ENCODE data around the gene FAM234B.
A peak's percentile ranks its signal among the peaks of the same experiment; 100 is the strongest.
"Not testable (repeated sequence)": the region's sequence is repeated elsewhere in the genome, so short reads cannot be mapped to it uniquely, and the experiment has no call there.

Gene FAM234B

DNA sequence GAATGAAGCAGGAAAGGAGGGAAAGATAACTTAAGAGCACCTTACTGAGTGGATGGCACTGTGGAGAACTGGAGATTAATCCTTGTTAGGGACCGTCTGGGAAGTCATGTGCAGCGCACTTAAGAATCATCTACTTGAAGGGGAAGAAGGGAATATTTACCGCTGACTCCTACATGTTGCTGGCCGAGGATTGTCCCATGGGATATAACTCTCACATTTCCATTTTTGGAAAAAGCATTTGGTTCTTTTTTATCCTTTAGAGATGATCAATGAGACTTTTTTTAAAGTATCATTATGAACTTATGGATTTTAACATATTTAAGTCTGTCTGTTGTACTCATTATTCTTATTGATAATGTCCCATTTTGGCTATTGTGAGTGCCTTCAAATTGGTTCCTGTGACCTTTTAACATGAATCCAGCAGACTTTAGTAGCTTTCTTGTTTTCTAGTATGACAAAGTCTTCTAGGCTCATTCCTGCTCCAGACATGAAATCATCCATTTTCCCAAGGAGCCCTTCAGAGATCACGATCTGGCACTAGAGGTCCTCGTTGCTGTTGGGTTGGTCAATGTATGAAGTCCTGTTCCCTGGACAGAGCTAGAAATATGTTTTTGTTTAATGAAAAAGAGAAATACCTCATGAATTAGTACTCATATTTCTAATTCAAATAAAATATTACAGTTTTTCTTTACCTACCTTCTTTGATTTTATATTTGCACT lies 20.2 kb upstream of the FAM234B start:
- DNase-seq = peak in 1 of 2 donors; percentile 60

DNA sequence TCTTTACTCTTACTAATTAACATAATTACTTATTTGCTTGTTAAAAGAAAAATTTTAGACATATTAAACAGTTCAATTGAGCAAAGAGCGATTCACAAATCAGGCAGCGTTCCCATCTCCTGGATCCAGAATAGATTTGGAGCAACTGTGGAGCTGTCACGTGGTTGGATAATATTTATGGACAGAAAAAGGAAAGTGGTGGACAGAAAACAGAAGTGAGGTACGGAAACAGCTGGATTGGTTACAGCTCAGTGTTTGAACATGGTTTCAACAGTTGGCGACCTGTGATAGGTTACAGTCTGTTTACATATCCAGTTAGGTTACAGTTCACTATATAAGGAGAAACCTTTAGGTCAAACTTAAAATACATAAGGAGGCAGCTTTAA lies 19.7 kb upstream of the FAM234B start:
- DNase-seq = peak in 1 of 2 donors; percentile 35

DNA sequence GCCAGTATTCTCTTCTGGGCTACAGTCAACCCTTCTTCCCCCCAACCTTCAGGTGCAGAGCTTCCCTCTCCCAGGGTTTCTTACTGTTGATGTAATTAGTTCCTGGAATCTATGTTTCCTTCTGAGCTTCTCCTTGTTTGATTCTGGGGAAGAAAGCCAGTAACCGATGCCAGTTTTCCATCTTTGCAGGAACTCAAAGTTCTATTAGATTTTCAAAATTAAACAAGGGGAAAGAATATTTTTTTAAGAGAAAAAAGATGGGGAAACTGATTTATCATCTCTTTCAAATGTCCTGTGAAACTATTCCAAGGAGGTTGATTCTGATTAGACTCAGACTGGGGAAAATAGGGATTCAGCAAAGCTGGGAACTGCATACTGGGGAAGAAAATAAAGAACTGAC lies 17.9 kb upstream of the FAM234B start:
- no peak for DNase-seq

DNA sequence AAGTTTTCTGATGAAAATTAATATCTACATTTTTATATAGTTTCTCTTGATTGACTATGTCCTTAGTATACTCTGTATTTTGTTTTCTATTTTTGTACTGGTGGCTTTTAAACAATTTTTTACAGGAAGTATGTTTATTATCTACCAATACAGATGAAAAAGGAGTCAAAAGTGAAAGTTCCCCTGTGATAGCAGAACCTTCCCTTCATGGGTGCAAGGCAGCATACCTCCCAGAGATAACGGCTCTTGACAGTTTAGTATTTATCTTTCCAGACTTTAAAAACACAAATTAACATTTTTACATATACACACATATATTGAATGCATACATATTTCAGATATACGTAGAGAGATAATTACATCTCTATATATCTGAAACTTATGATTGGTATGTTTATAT lies 17.1 kb upstream of the FAM234B start:
- DNase-seq = no peak

DNA sequence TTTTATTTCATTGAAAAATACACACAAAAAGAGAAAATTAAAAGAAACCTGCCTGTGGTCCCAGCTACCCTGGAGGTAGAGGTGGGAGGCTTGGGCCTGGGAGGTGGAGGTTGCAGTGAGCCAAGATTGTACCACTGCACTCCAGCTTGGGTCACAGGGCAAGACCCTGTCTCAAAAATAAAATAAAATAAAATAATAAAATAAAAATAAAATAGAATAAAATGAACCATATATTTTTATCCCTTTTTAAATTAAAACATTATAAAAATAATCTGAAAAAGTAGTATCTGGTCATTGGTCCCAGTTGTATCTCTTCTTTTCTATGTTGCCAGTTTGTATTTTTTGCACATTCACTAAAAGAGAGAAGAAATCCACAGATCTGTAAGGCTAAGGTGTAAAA lies 16.7 kb upstream of the FAM234B start:
- DNase-seq = no peak

DNA sequence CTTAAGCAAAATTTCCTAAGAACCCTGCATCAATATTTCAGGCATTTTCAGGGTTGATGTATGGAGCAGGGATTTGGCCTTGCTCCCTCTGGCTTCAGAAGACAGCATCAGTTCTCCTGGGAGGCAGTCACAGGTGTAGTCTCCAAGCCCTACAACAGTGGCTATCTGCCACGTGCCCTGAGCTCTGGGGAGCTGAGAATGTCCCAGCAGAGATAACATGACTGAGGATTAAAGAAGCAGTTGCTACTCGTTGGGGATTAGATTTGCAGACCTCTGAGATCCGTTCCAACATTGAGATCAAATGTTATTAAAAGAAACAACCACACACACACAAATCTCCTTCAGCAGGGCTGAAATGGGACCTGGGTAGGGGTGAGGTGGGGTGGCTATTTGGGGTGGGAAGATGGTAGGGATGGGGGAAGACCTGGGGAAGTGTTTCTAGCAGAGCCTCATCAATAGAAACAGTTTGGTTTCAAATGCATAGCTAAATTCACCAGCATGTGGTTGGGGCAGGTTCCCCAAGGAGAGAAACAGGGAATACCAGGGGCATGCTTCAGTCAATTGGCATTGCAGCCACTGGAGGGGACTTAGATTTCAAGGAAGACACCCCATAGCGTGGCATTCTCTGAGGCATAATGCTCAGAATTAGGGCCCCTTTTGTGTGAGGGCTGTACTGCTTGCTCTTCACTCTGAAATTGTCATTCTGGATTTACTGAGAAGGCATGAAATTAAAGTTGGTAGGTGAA lies 15.2 kb upstream of the FAM234B start:
- no peak for DNase-seq

DNA sequence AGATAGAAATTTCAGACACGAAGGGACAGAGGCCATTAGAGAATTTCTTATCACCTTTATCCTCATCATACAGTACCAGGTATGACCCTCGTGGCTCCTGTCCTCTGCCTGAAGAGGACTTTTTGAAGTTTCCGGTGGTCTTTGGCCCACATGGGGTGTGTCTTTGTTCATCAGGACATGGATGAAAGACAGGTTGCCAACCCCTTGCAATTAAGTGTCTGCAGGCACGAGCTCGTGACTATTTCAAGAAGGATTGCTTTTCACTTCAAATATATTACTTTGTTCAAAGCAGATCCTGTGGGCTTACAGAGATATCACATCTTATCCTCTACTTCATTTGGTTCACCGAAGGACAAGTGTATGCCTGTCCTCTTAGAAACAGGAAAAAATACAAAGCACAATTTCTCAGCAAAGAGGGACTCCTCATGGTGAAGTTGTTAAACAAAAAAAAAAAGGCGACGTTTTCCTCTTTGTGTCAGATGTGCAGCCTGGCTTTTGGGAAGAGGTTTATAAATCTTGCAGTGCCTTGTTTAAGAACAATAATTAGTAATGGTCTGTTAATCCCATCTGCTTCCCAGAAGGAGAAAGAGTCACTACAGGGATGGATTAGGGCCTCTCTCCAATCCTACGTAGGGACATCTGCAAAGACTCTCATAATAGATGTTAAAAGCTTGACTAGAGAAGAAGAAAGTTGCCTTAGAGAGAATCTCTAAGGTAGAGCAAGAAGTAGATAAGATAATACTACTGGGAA lies 13.5 kb upstream of the FAM234B start:
- DNase-seq = no peak

DNA sequence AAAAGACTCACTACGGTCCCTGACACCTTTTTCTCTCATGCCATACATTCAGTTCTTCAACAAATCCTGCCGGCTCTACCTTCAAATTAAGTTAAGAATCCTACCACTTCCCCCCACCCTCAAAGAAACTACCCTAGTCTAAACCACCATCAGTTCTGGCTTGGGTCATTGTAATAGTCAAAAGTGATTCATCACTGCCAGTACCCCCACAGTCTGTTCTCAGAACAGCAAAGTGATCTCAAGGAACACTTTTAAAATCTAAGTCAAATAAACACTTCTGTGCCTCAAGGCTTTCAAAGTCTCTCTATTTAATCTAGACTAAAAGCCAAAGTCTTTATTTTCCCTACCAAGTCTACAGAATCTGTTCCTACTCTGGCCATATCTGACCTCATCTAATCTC lies 12.0 kb upstream of the FAM234B start:
- DNase-seq = no peak

DNA sequence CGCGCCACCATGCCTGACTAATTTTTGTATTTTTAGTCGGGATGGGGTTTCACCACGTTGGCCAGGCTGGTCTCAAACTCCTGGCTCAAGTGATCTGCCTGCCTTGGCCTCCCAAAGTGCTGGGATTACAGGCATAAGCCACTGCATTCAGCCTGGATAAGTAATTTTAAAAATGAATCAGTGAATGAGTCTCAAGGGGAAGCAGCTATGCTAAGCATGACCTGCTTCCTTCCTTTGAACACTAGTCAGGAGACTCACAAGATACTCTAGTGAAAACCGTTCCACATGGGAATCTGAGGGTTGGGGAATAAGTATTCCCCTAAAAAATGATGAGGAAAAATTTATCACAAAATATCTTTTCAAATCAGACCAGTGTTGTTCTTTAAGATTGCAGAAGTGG lies 10.7 kb upstream of the FAM234B start:
- no peak for DNase-seq

DNA sequence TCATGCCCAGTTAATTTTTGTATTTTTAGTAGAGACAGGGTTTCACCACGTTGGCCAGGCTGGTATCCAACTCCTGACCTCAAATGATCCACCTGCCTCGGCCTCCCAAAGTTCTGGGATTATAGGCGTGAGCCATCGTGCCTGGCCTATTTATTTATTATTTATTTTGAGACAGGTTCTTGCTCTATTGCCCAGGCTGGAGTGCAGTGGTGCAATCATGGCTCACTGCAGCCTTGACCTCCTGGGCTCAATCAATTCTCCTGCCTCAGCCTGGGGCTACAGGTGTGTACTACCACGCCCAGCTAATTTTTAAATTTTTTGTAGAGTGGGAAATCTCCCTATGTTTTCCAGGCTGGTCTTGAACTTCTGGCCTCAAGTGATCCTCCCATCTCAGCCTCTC lies 8.8 kb upstream of the FAM234B start:
- DNase-seq = not testable (repeated sequence)

DNA sequence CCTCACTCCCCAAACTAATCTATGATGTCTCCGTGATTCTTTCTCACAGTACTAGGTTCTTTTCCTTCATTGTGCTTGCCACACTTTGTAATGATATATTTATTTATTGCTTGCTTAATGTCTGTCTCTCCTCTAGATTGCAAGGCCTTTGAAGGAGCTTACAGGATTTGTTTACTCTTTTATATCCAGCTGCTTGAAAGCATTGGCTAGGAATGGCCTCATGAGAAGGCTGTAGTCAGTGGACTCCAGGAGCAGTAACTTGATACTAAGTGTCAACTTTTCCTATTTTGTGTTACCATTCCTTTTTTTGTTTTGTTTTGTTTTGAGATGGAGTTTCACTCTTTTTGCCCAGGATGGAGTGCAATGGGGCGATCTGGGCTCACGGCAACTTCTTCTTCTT lies 7.3 kb upstream of the FAM234B start:
- DNase-seq = no peak

DNA sequence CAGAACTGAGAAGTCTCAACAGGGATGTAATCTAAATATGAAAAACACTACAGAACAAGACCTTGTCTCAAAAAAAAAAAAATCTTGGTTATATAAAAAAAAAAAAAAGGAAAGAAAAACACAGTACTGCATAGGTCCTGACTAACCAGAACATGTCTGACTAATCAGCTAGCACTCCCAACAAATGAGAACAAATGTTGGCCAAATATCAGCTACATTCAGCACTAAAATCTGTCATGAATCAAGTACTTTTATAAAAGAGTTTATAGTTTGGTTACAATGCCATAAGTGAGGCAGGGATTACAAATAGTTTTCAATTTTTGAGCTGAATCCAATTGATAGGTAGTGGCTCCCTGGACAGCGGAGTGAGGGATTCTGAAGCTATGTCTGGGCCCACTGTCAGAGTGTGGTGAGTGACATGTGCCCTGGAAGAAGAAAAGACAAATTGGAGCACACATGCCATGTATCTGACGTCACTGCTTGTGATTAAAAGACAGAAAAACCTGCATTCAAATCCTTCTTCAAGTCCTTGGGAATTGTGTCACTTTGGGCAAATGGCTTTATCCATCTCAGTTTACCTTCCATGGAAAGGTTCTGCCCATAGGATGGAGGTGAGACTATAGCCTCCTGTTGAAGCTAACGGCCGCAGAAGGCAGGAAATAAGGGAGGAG lies 5.6 kb upstream of the FAM234B start:
- DNase-seq = no peak

DNA sequence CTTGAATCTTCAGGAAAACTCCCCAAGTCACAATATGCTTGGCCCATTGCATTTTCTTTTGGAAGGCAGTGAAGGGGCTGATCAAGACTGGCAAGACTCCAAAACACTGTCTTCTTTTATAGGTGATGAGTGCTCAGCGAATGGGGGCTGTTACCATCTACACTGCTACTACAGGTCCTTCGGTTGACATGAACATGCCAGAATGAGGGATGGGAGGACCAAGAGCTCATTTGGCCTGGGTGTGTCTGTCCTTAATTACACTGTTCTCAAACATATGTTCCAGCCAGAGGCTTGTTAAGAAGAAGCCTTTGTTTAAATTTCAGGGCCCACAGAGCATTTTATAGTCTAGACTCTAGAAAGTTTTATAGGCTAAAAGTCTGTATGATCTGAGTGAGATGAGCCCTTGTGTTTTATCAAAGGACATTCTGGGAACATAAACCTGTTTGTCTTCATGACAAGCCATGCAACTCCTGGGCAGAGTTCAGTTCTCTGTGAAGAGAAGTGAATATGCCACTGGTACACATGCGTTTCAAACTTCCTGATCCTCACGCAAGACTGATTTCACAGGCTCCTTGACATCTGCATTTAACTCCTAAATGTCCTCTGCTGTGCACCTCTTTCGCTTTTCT lies 4.7 kb upstream of the FAM234B start:
- DNase-seq = no peak

DNA sequence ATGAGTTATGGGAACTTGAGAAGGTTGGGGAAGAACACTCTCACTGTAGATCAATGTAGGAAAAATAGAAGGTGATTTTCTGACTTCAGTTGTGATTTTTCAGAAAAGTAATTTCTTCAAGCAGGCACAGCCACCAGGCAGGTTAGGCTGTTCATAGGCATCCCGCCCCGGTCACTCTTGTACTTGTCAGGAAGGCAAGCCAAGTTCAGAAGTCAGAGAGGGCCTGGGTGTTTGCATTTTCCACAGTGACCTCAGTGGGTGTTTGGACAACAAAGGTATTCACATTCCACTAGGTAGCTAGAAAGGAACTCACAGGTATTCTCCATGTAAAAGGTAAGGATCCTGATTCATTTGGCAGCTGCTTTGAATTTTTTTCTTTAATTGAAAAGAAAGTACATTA lies 3.0 kb upstream of the FAM234B start:
- DNase-seq = no peak

DNA sequence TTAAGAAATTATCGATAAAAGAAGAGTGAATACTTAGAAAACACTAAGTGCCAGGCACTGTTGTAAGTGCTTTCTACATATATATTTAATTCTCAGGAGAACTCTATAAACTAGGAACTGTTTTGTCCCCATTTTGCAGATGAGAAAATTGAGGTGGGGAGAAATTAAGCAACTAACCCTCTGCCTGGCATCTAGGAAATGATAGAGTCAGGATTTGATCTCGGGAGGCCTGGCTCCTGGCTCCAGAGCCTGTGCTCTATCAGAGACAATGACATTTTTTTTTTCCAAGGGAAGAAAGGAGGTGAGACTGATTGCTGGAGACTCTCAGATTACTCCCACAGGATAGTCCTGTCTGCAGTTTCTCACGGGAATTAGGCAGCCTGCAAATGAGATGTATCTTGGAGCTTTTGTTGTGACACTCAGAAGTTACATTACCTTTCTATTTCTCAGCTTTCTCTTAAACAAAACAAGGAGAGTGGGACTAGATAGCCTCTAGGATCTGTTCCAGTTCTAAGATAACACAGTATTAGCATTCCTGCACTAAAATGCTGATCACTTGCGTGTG lies 1.4 kb upstream of the FAM234B start:
- DNase-seq = no peak

DNA sequence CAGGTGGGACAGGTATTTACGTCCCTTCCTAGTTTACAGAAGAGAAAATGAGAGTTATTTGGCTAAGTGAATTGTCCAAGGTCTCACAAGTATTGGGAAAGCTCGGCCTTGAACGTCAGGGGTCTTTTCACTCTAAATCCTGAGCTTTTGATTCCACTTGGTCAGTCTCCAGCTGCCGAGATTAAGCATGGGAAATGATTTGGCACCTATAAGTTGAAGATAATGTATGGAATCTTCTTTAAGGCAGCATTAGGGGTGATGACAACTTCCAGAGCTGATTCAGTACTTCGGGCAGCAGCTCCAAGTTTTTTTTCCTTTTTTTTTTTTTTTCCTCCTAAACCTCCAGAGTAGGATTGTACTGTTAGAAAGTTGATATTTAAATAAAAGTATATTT lies 722 bp downstream of the FAM234B start:
- no peak for DNase-seq

DNA sequence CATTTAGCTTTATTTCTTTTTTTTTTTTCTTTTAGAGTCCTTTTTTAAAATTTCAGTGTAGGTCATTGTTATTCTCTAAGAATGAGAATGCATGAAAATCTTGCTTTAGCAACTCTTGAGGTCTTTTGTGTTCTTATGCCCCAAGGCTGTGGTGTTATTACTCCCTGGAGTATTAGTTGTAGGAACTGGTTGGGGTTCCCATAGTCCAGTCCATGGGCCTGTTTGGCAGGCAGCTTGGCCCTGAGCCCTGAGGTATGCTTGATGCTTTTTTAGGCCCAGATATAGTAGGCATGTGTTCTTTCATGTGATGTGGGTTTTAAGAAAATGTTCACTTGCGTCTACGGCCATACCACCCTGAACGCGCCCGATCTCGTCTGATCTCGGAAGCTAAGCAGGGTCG lies 1.6 kb downstream of the FAM234B start:
- DNase-seq = no peak

DNA sequence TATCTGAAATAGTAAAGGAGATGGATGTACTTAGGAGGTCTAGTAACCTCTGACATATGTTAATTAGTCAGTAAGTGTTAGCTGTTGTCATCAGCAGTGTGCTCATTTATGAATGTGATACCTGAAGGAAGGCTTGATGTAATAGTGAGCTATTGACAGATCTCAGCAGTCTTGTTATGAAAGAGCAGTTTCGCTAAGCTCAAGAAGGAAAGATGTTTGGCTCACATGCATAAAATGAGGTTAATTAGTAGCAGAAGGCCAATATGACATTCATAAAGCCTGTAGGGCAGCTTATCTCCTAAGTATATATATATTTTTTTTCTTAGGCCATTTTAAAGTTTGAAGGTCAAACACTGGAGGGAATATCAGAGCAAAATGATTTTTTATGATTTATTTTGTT lies 2.8 kb downstream of the FAM234B start:
- no peak for DNase-seq

DNA sequence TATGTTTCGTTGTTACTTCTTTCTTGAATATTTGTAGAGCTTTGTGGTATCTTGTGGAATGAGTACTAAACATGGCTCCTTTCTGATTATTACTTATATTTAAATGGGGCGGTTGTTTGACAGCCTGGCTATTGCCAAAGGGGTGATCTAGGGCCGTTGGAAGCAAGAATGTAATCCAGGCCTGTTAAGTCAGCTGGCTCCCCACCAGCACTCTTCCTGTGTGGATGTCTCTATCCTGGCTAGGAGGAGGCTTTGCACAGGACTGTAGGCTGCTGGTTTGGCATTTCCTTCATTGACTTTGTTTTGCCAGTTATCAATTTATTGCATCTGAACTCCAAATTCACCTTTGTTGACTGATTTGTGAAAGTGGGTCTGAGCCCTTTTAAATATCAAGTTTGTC lies 5.6 kb downstream of the FAM234B start:
- no peak for DNase-seq

DNA sequence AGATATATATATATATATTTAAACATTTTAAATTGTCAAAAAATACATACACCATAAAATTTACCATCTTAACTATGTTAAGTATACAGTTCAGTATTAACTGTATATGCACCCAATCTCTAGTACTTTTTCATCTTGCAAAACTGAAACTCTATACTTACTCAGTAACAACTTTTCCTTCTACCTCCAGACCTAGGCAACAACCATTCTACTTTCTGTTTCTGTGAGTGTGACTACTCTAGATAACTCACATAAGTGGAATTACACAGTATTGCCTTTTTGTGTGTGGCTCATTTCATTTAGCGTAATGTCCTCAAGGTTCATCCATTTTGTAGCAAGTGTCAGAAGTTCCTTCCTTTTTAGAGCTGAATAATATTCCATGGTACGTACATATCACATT lies 8.2 kb downstream of the FAM234B start:
- no peak for DNase-seq

DNA sequence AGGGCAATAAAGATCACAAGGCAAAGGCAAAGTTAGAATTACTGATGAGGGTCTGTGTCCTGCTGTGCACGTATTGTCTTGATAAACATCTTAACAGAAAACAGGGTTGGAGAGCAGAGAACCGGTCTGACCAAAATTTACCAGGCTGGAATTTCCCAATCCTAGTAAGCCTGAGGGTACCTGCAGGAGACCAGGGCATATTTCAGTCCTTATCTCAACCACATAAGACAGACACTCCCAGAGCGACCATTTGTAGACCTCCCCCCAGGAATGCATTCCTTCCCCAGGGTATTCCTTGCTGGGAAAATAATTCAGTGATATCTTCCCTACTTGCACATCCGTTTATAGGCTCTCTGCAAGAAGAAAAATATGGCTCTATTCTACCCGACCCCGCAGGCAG lies 9.4 kb downstream of the FAM234B start:
- DNase-seq = not testable (repeated sequence)

DNA sequence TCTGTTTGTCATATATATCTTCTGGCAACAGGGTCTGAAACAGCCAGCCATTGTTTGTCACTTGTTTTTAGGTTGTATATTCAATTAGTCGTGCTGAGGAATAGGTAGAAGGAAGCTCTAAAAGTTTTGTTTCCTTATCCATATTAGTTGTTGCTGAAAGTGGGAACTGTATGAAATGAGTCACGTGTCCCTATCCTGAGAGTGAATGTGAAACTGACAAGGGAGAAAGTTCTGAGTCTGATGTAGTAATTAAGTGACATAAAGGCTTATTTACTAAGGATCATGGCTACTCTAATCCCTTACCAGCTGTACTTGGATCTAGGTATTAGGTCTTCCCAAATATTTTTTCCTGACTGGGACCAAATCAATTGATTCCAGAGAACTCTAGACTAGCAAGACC lies 16.4 kb downstream of the FAM234B start:
- DNase-seq = peak; percentile 56 to 58

DNA sequence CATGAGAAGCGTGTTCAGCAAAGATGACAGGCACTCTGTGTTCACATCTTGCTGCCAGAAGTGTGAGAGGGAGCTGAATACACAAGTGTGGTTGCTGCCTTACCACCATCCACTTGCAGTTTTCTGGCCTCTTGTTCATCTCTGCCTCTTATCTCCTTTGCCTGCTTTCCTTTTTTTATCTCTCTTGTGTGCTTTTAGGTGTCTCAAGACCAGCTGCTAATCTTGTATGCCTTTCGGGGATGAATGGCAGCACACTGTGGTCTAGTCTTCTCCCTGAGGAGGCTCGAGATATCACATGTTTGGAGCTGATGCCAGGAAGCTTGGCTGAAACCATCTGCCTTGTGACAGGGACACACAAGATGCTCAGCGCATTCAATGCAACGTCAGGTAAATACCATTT lies 17.2 kb downstream of the FAM234B start:
- no peak for DNase-seq

Measured in inflammatory macrophage treated with lipopolysaccharide for 1 hour (primary cell).